GM11168 (cell line): ENCODE data around the gene NDOR1.
"Not testable (repeated sequence)": the region's sequence is repeated elsewhere in the genome, so short reads cannot be mapped to it uniquely, and the experiment has no call there.

ENCODE experiments used
- in situ Hi-C: fragments of 300-500 bp; cut with MboI; formaldehyde crosslinking; loops from one replicate; pipeline ENCODE4 v1.12.0; 2022; ENCODE audit warnings: low sequenced_read_pairs; ENCODE audit not compliant: unreplicated experiment

NDOR1 gene

DNA sequence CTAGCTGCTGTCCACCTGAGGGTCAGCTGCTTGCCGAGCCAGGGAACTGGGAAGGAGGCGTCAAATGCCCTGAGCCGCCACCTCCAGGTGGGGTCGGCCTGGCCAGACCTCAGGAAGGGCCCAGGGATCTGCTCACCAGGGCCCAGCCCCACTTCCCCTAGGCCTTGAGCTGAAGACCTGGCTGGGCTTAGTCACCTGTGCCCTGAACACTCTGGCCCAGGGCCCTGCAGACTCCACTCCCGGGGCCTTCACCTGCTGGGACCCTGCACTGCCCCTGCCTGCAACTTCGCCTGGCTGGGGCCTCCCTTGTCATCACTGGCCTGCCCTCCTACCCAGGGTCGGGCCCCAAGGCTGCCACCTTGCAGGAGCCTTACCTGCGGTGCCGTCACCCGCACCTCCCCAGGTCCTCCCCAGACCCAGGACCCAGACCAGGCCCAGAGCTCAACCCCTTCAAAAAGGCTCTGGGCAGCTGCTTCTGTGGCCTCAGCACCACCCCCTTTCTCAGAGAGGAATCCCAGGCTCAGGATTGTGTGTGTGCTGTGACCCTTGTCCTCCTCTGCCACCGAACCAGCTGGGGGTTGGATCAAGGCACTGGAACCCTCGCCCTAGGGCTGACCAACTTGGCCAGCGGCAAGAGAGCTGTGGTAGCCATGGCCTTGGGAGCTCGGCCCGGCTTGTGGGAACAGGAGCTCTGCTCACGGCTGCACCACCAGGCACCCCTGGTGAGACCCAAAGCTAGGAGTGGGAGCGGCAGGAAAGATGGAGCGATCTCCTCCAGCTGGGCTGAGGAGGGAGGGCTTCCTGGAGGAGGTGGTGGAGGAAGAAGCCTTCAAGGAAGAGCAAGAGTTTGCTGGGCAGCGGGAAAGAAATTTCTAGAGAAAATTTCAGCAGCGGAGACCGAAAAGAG is 48.5 kb downstream of the NDOR1 start:
- in situ Hi-C loops, result no loop called here

DNA sequence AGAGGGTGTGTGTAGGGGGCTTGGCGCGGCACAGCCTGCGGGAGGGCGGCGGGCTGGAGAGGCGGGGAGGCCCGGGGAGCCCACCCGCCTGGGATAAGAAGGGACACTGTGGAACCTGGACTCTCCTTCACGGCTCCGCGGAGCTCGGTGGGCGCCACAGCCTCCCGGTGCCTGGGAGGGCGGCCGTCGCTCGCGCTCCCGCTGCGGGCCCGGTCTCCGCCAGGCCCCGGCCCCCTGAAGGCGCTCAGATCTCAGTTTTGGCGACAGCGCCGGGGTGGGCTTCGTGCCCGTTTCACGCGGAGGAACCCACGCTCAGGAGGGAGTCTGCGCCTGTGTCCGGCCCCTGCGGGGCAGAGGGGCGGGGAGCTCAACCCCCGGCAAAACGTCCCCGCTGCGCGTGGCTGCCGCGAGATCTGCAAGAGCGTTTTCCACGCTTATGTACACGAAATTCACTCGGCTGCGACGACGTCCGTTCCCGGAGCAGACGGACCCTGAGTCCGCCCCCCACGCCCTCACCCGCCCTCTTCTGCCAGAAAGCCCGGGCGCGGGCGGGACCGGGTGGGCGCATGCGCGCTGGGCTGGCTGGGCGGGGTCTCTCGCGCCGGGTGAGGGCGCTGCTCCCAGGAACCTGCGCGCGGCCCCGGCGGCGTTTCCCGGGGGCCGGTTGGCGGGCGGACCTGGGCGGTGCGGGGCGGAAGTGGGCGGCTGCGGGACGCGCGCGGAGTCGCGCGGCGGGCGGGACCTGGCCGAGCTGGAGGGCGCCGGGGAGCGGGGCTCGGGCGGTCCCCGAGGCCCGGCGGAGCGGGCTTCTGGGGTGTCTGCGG is 49.3 kb downstream of the NDOR1 start, which contains the start of gene NELFB:
TSS of gene NELFB (plus strand) at position 704 of the 824 bp plus-strand sequence.
- in situ Hi-C loops, result no loop called here

DNA sequence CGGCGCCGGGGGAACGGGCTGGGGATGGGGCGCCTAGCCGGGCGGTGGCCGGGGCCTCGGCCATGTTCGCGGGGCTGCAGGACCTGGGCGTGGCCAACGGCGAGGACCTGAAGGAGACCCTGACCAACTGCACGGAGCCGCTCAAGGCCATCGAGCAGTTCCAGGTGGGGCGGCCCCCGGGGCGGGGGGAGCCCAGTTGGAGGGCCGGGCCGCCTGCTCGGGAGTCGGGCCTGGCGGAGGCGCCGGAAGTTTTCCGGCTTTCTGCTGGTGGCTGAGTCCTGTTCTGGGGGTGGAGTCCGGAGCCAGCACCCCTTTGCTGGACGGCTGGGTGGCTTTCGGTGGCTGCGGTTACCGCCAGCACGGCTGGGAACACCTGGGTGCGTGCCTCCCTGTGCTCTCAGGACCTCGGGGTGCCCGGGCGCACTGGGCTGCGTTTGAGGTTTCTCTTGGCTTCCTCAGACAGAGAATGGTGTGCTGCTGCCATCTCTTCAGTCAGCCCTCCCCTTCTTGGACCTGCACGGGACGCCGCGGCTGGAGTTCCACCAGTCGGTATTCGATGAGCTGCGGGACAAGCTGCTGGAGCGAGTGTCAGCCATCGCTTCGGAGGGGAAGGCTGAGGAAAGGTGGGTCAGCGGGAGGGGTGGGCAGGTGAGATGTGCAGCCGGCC is 50.1 kb downstream of the NDOR1 start:
- in situ Hi-C loops, result no loop called here

DNA sequence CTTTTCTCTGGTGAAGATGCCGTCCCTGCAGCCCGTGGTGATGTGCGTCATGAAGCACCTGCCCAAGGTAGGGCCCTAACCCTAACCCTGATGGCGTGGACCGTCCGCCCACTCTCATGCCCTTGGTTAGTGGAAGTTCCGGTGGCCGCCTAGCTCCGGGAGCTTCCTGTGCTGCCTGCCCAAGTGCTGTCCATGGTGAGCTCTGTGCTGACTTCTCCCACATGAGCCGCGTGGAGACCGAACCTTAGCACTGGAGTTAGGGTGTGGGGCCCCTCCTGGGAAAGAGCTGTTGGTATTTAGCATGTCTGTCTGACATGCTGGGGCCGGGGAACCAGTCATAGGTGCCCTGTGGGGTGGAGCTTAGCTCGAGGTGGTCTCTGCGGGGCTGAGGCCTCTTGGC is 50.9 kb downstream of the NDOR1 start:
- in situ Hi-C loops, result no loop called here

DNA sequence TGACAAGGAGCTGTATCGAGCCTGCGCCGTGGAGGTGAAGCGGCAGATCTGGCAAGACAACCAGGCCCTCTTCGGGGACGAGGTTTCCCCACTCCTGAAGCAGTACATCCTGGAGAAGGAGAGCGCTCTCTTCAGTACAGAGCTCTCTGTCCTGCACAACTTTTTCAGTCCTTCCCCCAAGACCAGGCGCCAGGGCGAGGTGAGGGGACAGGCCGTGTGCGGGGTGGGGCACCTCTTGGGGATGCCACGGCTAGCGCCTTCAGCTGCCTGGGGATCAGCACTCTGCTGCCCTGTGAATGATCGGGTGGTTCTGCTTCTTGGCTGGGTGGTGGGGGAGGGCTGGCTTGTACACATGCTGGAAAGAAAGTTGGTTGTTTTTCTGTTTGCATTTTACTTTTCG is 51.4 kb downstream of the NDOR1 start:
- in situ Hi-C loops, result no loop called here

DNA sequence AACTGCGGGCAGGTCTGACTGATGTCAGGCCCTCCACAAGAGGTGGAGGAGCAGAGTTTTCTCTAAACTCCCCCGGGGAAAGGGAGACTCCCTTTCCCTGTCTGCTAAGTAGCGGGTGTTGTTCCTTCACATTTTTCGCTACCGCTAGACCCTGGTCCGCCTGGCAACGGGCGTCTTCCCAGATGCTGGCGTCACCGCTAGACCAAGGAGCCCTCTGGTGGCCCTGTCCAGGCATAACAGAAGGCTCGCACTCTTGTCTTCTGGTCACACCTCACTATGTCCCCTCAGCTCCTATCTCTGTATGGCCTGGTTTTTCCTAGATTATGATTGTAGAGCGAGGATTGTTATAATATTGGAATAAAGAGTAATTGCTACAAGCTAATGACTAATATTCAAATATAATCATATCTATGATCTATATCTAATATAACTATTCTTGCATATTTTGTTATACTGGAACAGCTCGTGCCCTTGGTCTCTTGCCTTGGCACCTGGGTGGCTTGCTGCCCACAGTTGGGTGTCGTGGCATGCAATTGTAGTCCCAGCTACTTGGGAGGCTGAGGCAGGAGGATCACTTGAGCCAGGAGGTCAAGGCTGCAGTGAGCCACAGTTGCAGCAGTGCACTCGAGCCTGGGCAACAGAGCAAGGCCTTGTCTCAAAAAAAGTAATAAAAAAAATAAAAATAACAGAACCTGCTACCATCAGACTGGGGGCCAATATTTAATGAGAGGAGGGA is 56.8 kb downstream of the NDOR1 start:
- in situ Hi-C loops, result not testable (repeated sequence)

DNA sequence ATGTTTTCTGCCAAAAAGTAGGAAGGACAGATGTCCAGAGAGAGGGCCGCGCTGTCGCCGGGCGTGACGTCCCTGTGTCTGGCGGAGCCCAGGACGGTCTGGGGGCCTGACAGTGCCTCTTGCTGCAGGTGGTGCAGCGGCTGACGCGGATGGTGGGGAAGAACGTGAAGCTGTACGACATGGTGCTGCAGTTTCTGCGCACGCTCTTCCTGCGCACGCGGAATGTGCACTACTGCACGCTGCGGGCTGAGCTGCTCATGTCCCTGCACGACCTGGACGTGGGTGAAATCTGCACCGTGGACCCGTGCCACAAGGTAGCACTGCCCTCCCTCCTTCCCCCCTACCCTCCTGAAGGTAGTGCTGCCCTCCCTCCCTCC is 57.4 kb downstream of the NDOR1 start:
- in situ Hi-C loops, result no loop called here

DNA sequence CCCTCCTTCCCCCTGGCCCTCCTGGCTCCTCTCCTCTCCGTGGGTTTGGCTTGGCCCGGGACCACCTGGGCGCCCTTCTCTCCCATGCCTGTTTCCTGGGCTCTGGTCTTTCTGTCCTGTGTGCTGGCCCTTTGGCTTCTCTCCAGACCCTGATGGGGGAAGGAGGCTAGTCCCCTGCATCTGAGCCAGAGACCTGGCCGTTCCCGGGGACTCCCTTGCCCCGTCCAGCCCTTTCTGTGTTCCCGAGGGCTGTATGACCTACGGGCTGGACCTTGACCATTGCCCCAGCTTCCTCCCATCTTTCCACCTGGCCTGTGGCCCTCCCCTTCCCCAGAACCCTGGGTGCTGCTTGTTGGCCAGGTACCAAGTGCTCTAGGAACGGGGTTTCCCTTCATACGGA is 58.0 kb downstream of the NDOR1 start:
- in situ Hi-C loops, result no loop called here

DNA sequence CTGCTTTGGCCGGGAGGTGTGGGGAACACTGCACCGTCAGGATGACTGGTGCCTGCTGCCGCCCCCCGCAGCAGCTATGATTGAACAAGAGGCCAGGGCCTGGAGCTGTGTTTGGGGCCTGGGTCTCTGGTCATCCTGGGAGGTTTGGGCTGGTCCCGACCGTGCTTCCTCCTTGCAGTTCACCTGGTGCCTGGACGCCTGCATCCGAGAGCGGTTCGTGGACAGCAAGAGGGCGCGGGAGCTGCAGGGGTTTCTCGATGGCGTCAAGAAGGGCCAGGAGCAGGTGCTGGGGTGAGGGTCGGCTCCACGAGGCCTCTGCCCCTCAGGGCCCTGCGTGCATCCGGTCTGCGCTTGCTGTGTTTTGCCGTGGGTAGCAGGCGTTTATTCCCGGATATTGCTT is 58.6 kb downstream of the NDOR1 start:
- in situ Hi-C loops, result no loop called here

DNA sequence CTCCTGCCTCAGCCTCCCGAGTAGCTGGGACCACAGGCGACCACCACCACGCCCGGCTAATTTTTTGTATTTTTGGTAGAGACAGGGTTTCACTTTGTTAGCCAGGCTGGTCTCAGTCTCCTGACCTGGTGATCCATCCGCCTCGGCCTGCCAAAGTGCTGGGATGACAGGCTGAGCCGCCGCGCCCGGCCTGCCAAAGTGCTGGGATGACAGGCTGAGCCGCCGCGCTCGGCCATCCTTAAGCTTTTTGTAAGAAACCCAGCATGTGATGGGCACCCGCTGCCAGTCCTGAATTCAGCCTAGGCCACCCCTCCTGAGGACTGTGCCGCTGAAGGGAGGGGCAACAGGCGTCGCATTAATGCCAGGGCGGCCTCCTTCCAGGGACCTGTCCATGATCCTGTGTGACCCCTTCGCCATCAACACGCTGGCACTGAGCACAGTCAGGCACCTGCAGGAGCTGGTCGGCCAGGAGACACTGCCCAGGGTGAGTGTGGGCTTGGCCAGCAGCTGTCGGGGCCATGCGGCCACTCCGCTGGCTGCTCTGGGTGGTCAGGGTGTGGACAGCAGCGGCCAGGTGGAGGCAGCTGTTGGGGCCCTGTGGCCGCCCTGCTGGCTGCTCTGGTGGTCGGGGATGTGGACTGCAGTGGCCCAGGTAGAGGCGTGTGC is 60.1 kb downstream of the NDOR1 start:
- in situ Hi-C loops, result no loop called here

DNA sequence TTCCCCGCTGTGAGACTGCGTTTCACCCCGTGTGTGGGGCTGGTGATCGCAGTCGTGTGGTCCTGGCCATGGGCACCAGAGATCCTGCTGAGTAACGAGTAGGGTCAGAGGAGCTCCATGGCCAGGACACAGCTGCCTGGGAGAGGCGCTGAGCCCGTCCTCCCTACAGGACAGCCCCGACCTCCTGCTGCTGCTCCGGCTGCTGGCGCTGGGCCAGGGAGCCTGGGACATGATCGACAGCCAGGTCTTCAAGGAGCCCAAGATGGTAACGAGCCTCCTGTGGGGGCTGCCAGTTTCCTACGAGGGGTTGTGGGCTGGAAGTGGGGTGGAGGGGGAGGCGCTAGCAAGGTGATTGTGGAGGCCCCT is 60.6 kb downstream of the NDOR1 start:
- in situ Hi-C loops, result no loop called here
